ACC112 (cell line): ENCODE measurements around the gene TULP4.
A peak's percentile ranks its signal among the peaks of the same experiment; 100 is the strongest.

ENCODE experiments used
- H2AFZ ChIP-seq: fragments of 200-600 bp; sonication (generic); one replicate; pipeline ENCODE4 v1.6.0; 2017; ENCODE audit warnings: antibody characterized with exemption, low read length; ENCODE audit not compliant: unreplicated experiment
- H3K27ac ChIP-seq: fragments of 200-600 bp; sonication (generic); 2 replicates; pipeline ENCODE4 v1.5.1; 2014; ENCODE audit warnings: low read depth, mild to moderate bottlenecking, antibody characterized with exemption, low read length, moderate library complexity
- H3K27me3 ChIP-seq: fragments of 200-600 bp; sonication (generic); 2 replicates; pipeline ENCODE4 v1.6.1; 2014; ENCODE audit warnings: mild to moderate bottlenecking, antibody characterized with exemption, low read length, moderate library complexity, mixed read lengths; ENCODE audit not compliant: insufficient read depth
- H3K36me3 ChIP-seq: fragments of 200-600 bp; sonication (generic); 2 replicates; pipeline ENCODE4 v1.6.1; 2016; ENCODE audit warnings: mild to moderate bottlenecking, antibody characterized with exemption, low read length, moderate library complexity, mixed read lengths; ENCODE audit not compliant: insufficient read depth
- H3K4me1 ChIP-seq: fragments of 200-600 bp; sonication (generic); one replicate; pipeline ENCODE4 v1.6.1; 2016; ENCODE audit warnings: low read length, mixed read lengths; ENCODE audit not compliant: insufficient read depth, unreplicated experiment, control insufficient read depth
- H3K4me3 ChIP-seq: fragments of 200-600 bp; sonication (generic); 2 replicates; pipeline ENCODE4 v1.5.1; 2014; ENCODE audit warnings: mild to moderate bottlenecking, low read depth, low read length
- H3K79me2 ChIP-seq: fragments of 200-600 bp; sonication (generic); one replicate; pipeline ENCODE4 v1.6.0; 2016; ENCODE audit warnings: low read length; ENCODE audit not compliant: control insufficient read depth, unreplicated experiment, insufficient read depth

TULP4 gene

DNA sequence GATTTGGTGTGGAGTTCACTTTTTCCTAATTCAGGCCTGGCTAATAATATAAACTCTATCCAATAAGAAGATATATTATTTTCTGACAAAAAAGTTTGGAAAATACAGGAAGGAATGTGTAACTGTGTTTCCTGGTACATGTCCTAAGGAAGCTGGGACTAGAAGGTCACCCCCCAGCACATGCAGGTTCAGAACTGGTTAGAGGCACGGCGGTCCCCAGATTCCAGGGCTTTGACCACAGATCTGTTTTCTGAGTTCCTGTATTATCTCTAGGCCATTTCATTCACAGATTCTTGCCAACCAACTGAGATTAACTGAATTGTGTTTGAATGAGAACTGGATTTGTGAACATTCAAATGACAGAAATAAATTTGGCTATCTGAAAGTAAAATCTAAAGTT lies 94.5 kb downstream of the TULP4 start:
- Histone ChIP-seq H3K27me3 (no peaks in the 10 kb centered on the region), H3K36me3 (peaks cover 4% of the 10 kb centered on the region; the same call in 1 of the 2 replicates), H3K4me3 (no peak overlapping the region), H3K27ac (no peak overlapping the region), H2AFZ (no peak overlapping the region), H3K4me1 (peaks cover 27% of the 10 kb centered on the region), H3K79me2 (no peaks in the 10 kb centered on the region)

DNA sequence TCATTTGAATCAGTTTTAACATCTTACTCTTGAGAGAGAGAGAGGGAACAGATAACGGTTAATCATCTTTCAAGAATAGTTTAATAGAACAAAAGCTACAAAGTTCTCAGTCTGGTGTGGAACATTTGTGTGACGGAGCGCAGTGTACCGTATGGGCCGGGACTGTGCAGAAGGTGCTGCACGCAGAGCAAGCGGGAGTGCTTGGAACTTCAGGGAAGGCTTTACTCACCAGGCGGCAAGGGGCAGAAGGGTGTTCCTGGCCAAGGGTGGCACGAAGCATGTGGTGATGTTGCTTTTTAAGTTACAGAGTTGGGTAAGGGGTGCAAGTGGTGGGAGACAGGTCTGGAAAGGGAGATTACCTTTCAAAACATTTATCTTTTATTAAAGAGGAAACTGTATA lies 95.7 kb downstream of the TULP4 start:
- Histone ChIP-seq H3K4me1 (peaks cover 27% of the 10 kb centered on the region), H3K27ac (peak overlapping the region; percentile 59; the same call in 1 of the 2 replicates), H3K79me2 (no peaks in the 10 kb centered on the region), H3K4me3 (no peak overlapping the region), H2AFZ (no peak overlapping the region), H3K27me3 (no peaks in the 10 kb centered on the region), H3K36me3 (peaks cover 4% of the 10 kb centered on the region; the same call in 1 of the 2 replicates)

DNA sequence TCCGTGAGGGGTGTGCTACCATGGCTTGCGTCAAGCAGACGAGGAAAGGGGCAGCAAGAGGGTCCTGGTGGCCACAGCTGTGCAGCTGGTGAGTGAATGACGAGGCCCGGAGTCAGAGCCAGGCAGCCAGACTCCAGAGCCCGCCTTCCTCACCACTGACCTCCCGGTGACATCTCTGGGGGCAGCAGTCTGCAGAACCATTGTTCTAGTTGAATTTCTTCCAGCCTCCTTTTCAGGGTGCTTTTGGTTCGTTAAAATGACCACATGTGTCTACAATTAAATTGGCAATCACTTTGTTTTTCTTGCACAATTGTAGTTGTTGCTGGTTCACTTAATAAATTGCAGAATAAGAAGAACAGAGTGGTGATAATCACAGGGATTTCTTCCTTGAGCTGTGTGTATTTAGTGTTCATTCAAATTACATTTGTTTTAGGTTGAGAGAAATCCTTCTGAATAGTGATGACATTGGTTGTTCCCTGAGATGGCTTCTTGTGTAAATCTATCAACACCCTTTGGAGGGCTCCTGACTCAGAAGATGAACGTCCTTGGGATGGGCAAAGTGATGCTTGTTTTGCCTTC lies 96.4 kb downstream of the TULP4 start:
- H3K79me2 ChIP-seq = no peaks in the 10 kb centered on the region
- peaks cover 27% of the 10 kb centered on the region for H3K4me1 ChIP-seq
- no peak overlapping the region for H3K4me3 ChIP-seq
- H3K27me3 ChIP-seq = no peaks in the 10 kb centered on the region
- peak overlapping the region; percentile 59 for H3K27ac ChIP-seq
- peaks cover 4% of the 10 kb centered on the region; the same call in 1 of the 2 replicates for H3K36me3 ChIP-seq
- no peak overlapping the region for H2AFZ ChIP-seq

DNA sequence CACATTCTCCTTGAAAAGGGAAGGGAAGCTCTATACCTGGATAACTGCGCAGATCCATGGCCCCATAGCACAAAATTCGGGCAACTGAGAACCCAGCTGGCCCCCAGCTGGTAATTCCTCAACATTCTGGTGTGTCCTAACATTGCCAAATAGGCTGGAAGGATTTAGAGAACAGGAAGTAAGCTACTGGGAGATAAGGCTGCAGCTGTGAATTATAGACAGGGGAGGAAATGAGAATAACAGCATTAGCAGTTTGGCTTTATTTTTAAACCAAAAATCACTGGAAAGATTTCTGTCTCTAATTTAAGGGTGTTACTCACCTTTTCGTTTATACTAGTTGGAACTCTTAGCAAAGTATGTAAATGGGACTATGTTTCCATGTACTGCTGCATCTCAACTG lies 97.2 kb downstream of the TULP4 start:
- no peaks in the 10 kb centered on the region for H3K27me3 ChIP-seq
- H2AFZ ChIP-seq = no peak overlapping the region
- H3K79me2 ChIP-seq = no peaks in the 10 kb centered on the region
- H3K27ac ChIP-seq = peak overlapping the region; percentile 59
- peaks cover 4% of the 10 kb centered on the region; the same call in 1 of the 2 replicates for H3K36me3 ChIP-seq
- no peak overlapping the region for H3K4me3 ChIP-seq
- H3K4me1 ChIP-seq = peaks cover 27% of the 10 kb centered on the region

DNA sequence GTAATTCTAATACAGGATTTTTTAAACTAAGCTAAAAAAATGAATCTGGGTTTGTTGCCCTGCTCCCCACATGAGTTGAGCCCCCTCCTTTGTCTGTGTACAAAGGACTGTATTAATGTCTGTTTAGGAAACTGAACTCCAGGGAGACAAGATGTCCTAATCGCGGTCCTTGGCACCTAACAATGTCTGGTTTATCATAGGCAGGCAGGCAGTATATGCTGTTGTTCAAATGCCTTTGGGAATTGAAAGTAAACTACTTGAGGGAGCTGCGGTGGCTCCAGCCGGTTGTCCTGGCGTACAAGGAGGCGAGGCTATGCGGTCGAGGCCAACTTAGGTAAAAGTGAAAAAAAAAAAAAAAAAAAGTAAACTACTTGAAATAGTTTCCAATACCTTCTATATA lies 98.5 kb downstream of the TULP4 start:
- H3K4me3 ChIP-seq = no peak overlapping the region
- no peak overlapping the region for H3K27ac ChIP-seq
- peaks cover 4% of the 10 kb centered on the region; the same call in 1 of the 2 replicates for H3K36me3 ChIP-seq
- peaks cover 27% of the 10 kb centered on the region for H3K4me1 ChIP-seq
- H3K79me2 ChIP-seq = no peaks in the 10 kb centered on the region
- no peak overlapping the region for H2AFZ ChIP-seq
- H3K27me3 ChIP-seq = no peaks in the 10 kb centered on the region

DNA sequence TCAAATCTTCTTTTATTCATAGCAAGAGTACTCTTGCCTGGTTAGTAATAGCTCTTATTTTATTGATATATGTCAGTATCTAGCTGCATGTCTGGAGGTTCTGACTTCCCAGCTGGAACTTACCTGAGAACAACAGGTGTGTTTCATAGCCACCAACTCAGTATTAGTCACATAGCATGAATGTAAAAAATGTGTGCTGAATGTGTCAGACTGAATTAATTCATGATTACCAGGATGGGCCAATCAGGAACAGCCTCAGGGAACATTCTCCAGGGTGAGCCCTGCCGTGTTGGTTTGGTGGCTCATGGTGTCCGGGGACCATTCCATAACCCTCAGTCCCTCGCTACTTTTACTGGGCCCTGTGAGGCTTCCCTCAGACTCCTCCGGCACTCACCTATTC lies 99.7 kb downstream of the TULP4 start:
- no peaks in the 10 kb centered on the region for H3K27me3 ChIP-seq
- no peak overlapping the region for H3K27ac ChIP-seq
- H3K4me1 ChIP-seq = peaks cover 33% of the 10 kb centered on the region
- no peak overlapping the region for H3K4me3 ChIP-seq
- H2AFZ ChIP-seq = no peak overlapping the region
- H3K36me3 ChIP-seq = peaks cover 4% of the 10 kb centered on the region; the same call in 1 of the 2 replicates
- no peaks in the 10 kb centered on the region for H3K79me2 ChIP-seq

DNA sequence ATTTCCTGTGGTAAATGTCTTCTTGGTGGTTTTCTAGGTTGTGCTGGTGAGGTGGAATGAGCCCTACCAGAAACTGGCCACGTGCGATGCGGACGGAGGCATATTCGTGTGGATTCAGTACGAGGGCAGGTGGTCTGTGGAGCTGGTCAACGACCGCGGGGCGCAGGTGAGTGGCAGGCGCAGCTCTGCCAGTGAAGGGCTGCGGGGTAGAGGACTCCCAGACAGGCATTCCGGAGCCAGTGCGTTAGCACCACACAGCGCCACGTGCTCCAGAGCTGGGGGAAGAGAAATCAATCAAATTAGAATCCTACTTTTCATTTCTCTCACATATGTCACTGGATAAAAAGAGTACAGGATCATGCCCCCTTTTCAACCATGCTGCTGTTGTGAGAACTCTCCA lies 100.8 kb downstream of the TULP4 start:
- H2AFZ ChIP-seq = no peak overlapping the region
- no peaks in the 10 kb centered on the region for H3K36me3 ChIP-seq
- H3K4me1 ChIP-seq = peaks cover 40% of the 10 kb centered on the region
- H3K79me2 ChIP-seq = no peaks in the 10 kb centered on the region
- no peaks in the 10 kb centered on the region for H3K27me3 ChIP-seq
- H3K27ac ChIP-seq = no peak overlapping the region
- H3K4me3 ChIP-seq = no peak overlapping the region

DNA sequence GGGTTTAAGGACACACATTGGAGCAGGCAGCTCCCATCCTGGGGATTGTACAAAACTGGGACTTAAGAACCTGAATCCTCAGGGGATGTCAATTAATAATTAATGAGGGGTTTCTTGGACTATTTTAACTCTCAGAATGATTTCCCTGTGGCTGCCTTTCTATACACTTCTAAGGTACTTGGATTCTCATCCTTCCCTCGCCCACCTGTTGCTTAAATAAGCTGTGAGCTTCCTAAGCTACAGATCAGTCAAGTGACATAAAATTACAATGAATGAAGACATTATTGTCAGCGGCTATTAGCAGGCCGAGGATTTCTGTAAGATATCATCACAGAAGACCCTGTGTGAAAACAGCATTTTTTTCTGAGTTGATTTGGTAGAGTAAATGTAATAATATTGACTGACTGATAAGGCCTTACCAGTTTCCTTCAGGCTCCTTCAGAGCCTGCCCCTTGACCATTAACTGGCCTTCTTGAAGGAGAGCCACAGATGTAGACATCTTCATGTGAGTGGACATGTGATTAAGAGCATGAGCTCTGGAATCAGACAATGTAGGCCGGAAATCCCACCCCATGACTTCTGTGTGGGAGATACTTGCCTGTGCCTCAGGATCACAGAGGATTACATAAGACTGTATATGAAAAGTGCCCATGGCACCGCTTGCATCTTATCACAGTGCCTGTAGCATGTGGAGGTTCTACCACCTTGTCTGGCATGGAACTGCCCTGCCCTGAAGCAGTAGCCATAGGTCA lies 101.7 kb downstream of the TULP4 start:
- H3K36me3 ChIP-seq = peaks cover under 1% of the 10 kb centered on the region; the same call in 1 of the 2 replicates
- H3K27ac ChIP-seq = no peak overlapping the region
- H3K27me3 ChIP-seq = no peaks in the 10 kb centered on the region
- H3K4me3 ChIP-seq = no peak overlapping the region
- H3K79me2 ChIP-seq = no peaks in the 10 kb centered on the region
- peaks cover 33% of the 10 kb centered on the region for H3K4me1 ChIP-seq
- H2AFZ ChIP-seq = no peak overlapping the region

DNA sequence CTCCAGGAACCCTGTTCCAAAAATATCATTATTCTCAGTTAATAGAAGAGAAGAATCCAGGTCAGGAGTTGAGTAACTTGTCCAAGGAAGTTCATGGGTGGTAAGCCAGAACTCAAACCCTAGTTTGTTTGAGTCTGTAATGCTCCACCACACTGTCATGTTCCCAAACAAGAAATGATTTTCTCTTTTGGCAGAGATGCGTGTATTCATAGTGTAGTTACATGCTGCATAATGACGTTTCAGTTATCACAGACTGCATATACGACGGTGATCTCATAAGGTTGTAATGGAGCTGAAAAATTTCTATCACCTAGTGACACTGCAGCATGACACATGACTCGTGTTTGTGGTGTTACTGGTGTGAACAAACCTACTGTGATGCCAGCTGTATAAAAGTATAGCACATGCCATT lies 102.6 kb downstream of the TULP4 start:
- no peaks in the 10 kb centered on the region for H3K79me2 ChIP-seq
- H3K4me1 ChIP-seq = peaks cover 26% of the 10 kb centered on the region
- H3K36me3 ChIP-seq = peaks cover 10% of the 10 kb centered on the region; the same call in 1 of the 2 replicates
- H3K27me3 ChIP-seq = no peaks in the 10 kb centered on the region
- peak overlapping the region; percentile 13; the same call in 1 of the 2 replicates for H3K27ac ChIP-seq
- H2AFZ ChIP-seq = no peak overlapping the region
- H3K4me3 ChIP-seq = no peak overlapping the region

DNA sequence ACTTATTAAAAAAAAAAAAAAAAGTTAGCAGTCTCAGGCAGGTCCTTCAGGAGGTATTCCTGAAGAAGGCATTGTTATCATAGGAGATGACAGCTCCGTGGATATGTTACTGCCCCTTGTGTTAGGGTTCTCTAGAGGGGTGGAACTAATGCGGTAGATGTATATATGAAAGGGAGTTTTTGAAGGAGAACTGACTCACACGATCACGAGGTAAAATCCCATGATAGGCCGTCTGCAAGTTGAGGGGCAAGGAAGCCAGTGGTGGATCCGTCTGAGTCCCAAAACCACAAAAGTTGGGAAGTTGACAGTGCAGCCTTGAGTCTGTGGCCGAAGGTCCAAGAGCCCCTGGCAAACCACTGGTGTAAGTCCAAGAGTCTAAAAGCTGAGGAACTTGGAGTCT lies 103.4 kb downstream of the TULP4 start:
- H3K79me2 ChIP-seq = no peaks in the 10 kb centered on the region
- no peak overlapping the region for H3K27ac ChIP-seq
- H2AFZ ChIP-seq = no peak overlapping the region
- peaks cover 11% of the 10 kb centered on the region; the same call in 1 of the 2 replicates for H3K36me3 ChIP-seq
- H3K4me3 ChIP-seq = no peak overlapping the region
- H3K27me3 ChIP-seq = no peaks in the 10 kb centered on the region
- H3K4me1 ChIP-seq = peaks cover 18% of the 10 kb centered on the region
